GM12801 (cell line): ENCODE measurements around the gene BFSP2.

Experiments used
- TF ChIP-seq, protein P1 (sequence below): IDR thresholded peaks from one replicate; pipeline ENCODE4 v1.5.1; 2011; ENCODE audit warnings: control low read depth; ENCODE audit not compliant: insufficient read length; ENCODE audit errors: extremely low read depth

BFSP2 gene

DNA sequence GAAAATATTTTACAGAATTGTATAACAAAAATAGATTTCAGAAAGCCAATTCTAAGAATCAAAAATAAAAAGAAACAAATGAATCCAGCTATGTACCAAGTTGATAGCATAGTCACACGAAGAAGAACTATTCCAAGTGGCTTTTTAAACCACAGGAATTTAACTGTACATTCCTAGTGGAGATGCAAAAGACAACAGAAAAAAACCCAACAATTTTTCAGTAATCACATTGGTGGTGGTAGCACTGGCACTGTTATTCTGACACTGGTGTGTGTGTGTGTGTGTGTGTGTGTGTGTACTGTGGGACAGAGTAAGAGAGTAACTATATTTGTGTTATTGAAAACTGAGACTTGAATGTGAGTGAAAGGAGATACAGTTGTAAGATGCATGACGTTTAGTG, 9.1 kb downstream of the BFSP2 start:
- TF ChIP-seq, protein P1, sequence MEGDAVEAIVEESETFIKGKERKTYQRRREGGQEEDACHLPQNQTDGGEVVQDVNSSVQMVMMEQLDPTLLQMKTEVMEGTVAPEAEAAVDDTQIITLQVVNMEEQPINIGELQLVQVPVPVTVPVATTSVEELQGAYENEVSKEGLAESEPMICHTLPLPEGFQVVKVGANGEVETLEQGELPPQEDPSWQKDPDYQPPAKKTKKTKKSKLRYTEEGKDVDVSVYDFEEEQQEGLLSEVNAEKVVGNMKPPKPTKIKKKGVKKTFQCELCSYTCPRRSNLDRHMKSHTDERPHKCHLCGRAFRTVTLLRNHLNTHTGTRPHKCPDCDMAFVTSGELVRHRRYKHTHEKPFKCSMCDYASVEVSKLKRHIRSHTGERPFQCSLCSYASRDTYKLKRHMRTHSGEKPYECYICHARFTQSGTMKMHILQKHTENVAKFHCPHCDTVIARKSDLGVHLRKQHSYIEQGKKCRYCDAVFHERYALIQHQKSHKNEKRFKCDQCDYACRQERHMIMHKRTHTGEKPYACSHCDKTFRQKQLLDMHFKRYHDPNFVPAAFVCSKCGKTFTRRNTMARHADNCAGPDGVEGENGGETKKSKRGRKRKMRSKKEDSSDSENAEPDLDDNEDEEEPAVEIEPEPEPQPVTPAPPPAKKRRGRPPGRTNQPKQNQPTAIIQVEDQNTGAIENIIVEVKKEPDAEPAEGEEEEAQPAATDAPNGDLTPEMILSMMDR = no peak

DNA sequence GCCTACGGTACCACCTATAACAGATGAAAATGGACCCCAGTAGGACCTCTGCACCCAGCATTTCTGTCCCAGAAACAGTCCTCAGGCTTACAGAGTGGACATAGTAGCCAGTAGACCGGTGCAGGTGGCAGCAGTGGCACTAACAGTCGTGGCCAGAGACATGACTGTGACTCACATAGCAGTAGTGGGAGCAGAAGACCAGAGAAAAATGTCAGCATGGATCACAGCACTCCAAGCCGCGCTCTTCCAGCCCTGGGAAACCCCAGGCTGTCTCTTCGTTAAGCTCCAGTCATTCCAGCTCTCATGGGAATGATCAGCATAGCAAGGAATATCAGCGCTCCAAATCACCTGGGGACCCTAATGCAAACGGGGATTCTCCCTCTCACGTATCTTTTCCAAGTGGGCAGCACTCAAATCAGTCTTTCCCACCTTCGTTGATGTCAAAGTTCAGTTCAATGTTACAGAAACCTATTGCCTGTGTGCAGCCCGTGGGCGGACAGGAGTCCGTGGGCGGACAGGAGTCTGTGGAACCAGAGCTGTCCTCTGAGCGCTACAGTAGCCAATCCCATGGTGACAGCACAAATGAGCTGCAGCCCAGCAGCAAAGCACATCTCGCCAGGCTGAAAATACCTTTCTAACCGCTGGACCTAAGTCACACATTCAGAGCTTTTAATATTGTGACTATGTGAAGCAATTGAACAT, 10.5 kb downstream of the BFSP2 start:
- TF ChIP-seq, protein P1 = no peak

DNA sequence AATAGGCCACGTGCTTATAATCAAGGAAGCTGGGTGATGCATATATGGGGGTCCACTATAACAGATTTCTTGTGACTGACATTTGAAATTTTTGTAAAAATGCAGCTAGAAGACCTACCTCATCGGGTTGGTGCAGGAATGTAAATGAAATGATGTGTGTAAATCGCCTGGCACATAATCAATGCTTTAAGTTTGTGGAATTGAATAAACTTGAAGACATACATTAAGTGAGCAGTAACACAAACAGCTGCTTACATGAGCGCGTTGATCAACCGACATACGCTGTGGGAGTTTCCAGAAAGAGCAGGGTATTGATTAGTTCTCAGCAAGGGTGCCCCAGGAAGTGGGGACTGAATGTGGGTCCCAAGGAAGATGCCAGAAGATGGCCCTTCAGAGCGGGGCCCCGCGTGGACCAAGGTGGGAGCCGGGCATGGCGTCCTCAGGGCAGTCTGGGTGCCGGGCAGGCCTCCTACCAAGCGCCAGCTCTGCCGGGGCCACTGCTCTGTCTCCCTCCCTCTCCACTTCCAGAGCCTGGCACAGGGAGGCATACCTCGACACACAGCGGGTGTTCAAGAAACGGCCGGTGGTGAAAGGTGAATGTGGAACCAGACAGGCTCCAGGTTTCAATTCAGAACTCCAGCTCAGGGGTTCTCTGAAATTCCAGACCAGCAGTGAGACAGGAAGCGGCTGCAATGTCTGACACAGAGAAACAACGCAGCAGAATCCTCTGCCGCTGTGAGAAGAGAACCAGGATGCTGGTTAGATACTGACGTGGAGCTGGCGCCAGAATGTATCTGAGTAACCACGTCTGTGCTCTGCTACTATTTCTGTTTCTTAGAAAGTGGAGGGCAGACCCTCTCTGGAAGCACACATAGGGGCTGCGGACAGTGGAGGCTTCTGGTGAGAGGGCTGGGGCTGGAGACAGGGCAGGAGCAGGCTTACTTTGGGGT, 12.6 kb downstream of the BFSP2 start:
- TF ChIP-seq, protein P1 = no peak

DNA sequence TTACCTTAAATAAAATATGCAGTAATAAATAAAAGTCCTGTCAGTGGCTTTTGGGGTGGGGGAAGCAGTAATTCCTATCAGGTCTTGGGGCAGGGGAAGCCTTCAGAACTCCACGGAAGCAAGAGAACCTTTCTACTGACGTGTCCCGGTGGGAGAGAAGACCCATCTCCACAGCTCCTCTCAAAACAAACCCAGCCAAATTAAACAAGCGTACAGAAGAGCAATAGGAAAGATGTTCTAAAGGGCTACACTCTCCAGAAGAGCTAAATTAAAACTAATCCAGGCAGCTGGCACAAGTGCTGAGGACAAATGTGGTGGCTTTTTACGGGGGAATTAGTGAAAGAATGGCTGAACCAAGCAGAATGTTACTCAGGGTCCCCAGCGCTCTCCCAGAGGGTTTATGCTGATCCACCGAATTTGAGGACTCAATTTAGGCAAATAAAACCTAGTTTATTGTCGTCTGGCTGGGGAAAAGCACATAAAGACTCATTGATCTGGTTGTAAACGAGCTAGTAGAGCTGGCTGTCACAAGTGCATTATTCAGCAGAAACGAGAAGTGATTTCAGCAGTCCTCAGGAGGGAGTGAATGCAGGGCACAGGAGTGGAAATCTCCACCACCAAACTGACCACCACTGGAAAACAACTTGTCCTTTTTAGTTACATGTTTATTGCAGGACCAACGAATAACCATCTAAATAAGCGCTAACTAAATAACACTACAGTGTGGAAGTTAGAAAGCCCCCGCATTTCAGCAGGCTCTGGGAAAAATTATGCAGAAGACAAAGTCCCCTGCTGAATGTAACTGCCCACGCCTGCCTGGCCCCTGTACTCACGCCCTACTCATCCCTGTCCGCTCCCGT, 13.5 kb downstream of the BFSP2 start:
- TF ChIP-seq, protein P1 = no peak

DNA sequence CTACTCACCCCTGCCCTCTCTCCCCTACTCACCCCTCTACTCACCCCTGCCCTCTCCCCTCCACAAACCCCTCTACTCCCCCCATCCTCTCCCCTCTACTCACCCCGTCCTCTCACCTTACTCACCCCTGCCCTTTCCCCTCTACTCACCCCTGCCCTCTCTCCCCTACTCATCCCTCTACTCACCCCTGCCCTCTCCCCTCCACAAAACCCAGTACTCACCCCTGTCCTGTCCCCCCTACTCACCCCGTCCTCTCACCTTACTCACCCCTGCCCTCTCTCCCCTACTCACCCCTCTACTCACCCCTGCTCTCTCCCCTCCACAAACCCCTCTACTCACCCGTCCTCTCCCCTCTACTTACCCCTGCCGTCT, 14.2 kb downstream of the BFSP2 start:
- TF ChIP-seq, protein P1 = no peak

DNA sequence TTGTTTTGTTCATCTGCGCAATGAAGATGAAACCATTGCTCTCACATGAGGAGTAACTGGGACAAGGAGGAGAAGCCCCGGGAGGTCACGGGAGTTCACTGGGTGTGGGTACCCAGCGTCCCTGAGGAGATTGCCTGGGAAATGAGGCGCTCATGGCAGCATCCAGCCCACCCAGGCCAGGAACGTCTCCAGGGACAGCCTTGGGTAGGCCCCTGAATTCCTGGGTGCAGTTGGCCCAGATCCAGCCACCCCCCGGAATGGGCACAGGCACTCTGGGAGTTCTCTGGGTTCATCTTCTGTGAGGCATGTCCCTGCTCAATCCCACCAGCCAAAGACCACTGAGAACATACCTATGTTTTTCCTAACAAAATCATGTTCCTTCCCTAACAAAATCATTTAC, 18.5 kb downstream of the BFSP2 start:
- TF ChIP-seq, protein P1 = no peak
